MM.1S (cell line): ENCODE measurements around the gene LGALS3.

ENCODE experiments used
- DNase-seq: peaks from one replicate; pipeline ENCODE4 v3.0.0-alpha.2; 2015
- H2AFZ ChIP-seq: fragments of 300-600 bp; sonication (generic); 2 replicates; pipeline ENCODE4 v1.6.0; 2016; ENCODE audit warnings: antibody characterized with exemption, low read length
- H3F3A ChIP-seq: fragments of 300-600 bp; sonication (generic); 2 replicates; pipeline ENCODE4 v1.6.1; 2016; ENCODE audit warnings: mild to moderate bottlenecking, antibody characterized with exemption, low read length, moderate library complexity, mixed read lengths; ENCODE audit not compliant: insufficient read depth
- H3K27ac ChIP-seq: fragments of 300-600 bp; sonication (generic); 2 replicates; pipeline ENCODE4 v1.5.1; 2016; ENCODE audit warnings: mild to moderate bottlenecking, low read length
- H3K27me3 ChIP-seq: fragments of 300-600 bp; sonication (generic); replicated peaks from 2 replicates; pipeline ENCODE4 v1.6.0; 2016; ENCODE audit warnings: low read length; ENCODE audit not compliant: insufficient read depth
- H3K36me3 ChIP-seq: fragments of 300-600 bp; sonication (generic); replicated peaks from 2 replicates; pipeline ENCODE4 v1.6.1; 2016; ENCODE audit warnings: mild to moderate bottlenecking, low read length, mixed read lengths; ENCODE audit not compliant: insufficient read depth
- H3K4me1 ChIP-seq: fragments of 300-600 bp; sonication (generic); 2 replicates; pipeline ENCODE4 v1.6.1; 2016; ENCODE audit warnings: low read length, mixed read lengths
- H3K4me2 ChIP-seq: fragments of 300-600 bp; sonication (generic); 2 replicates; pipeline ENCODE4 v1.6.0; 2016; ENCODE audit warnings: low read depth, low read length
- H3K4me3 ChIP-seq: fragments of 300-600 bp; sonication (generic); 2 replicates; pipeline ENCODE4 v1.5.1; 2016; ENCODE audit warnings: low read length, mixed read lengths
- H3K79me2 ChIP-seq: fragments of 300-600 bp; sonication (generic); 2 replicates; pipeline ENCODE4 v1.6.1; 2016; ENCODE audit warnings: mixed run types, low read length, mixed read lengths
- H3K9ac ChIP-seq: fragments of 300-600 bp; sonication (generic); 2 replicates; pipeline ENCODE4 v1.6.1; 2016; ENCODE audit warnings: low read length, mixed read lengths
- H3K9me2 ChIP-seq: fragments of 300-600 bp; sonication (generic); replicated peaks from 2 replicates; pipeline ENCODE4 v1.6.1; 2016; ENCODE audit warnings: mild to moderate bottlenecking, low read length, mixed read lengths; ENCODE audit not compliant: insufficient read depth
- H3K9me3 ChIP-seq: fragments of 300-600 bp; sonication (generic); replicated peaks from 2 replicates; pipeline ENCODE4 v1.6.1; 2016; ENCODE audit warnings: mild to moderate bottlenecking, low read length, mixed read lengths; ENCODE audit not compliant: insufficient read depth
- H4K20me1 ChIP-seq: fragments of 300-600 bp; sonication (generic); 2 replicates; pipeline ENCODE4 v1.6.1; 2016; ENCODE audit warnings: mild to moderate bottlenecking, low read length, moderate library complexity, mixed read lengths; ENCODE audit not compliant: insufficient read depth
- CTCF ChIP-seq: fragments of 300-600 bp; sonication (generic); IDR thresholded peaks from 2 replicates; pipeline ENCODE4 v1.5.1; 2016; ENCODE audit warnings: antibody characterized with exemption, low read length, mixed read lengths
- EZH2 ChIP-seq: fragments of 300-600 bp; sonication (generic); optimal IDR thresholded peaks from 2 replicates; pipeline ENCODE3; 2017; ENCODE audit warnings: low read depth, mild to moderate bottlenecking, antibody characterized with exemption, low read length, mixed read lengths
- EZH2phosphoT487 ChIP-seq: fragments of 300-600 bp; sonication (generic); IDR thresholded peaks from 2 replicates; pipeline ENCODE4 v1.6.1; 2018; ENCODE audit warnings: antibody characterized with exemption, low read length

LGALS3 gene

GRCh38 chr14:55139141-55139540, 10.1 kb downstream of the LGALS3 start:
- Histone ChIP-seq H4K20me1 (no peaks in the 10 kb centered on the region), H2AFZ (no peak overlapping the region), H3K36me3 (no peaks in the 10 kb centered on the region), H3K9ac (no peak overlapping the region), H3K9me3 (no peaks in the 10 kb centered on the region), H3F3A (no peaks in the 10 kb centered on the region), H3K27me3 (no peaks in the 10 kb centered on the region), H3K27ac (no peak overlapping the region), H3K79me2 (no peaks in the 10 kb centered on the region), H3K4me1 (no peaks in the 10 kb centered on the region), H3K9me2 (no peaks in the 10 kb centered on the region), H3K4me2 (no peak overlapping the region), H3K4me3 (no peak overlapping the region)
- no peak for DNase-seq
- no peak for TF ChIP-seq EZH2
- TF ChIP-seq CTCF, result no peak
- TF ChIP-seq EZH2phosphoT487, result no peak

GRCh38 chr14:55139696-55140509, 10.9 kb downstream of the LGALS3 start:
- H2AFZ ChIP-seq, result no peak overlapping the region
- no peaks in the 10 kb centered on the region for H3K9me2 ChIP-seq
- H4K20me1 ChIP-seq, result no peaks in the 10 kb centered on the region
- H3K4me1 ChIP-seq, result no peaks in the 10 kb centered on the region
- H3K9me3 ChIP-seq, result no peaks in the 10 kb centered on the region
- TF ChIP-seq EZH2, result no peak
- TF ChIP-seq CTCF, result no peak
- no peaks in the 10 kb centered on the region for H3K36me3 ChIP-seq
- H3K4me3 ChIP-seq, result no peak overlapping the region
- H3K27me3 ChIP-seq, result no peaks in the 10 kb centered on the region
- H3K79me2 ChIP-seq, result no peaks in the 10 kb centered on the region
- DNase-seq, result no peak
- H3K27ac ChIP-seq, result no peak overlapping the region
- H3K4me2 ChIP-seq, result no peak overlapping the region
- no peak overlapping the region for H3K9ac ChIP-seq
- no peaks in the 10 kb centered on the region for H3F3A ChIP-seq

- H3K4me3 ChIP-seq, result no peak overlapping the region
- H3K9ac ChIP-seq, result no peak overlapping the region
- H3K4me1 ChIP-seq, result no peaks in the 10 kb centered on the region
- H3K79me2 ChIP-seq, result no peaks in the 10 kb centered on the region
- H3K36me3 ChIP-seq, result no peaks in the 10 kb centered on the region
- H4K20me1 ChIP-seq, result no peaks in the 10 kb centered on the region
- H3K27ac ChIP-seq, result no peak overlapping the region
- no peaks in the 10 kb centered on the region for H3F3A ChIP-seq
- no peak overlapping the region for H3K4me2 ChIP-seq
- no peak overlapping the region for H2AFZ ChIP-seq
- TF ChIP-seq CTCF (no peak), EZH2phosphoT487 (no peak), EZH2 (no peak)
- H3K9me3 ChIP-seq, result no peaks in the 10 kb centered on the region
- DNase-seq, result no peak
- no peaks in the 10 kb centered on the region for H3K27me3 ChIP-seq
- no peaks in the 10 kb centered on the region for H3K9me2 ChIP-seq
These were observed 12.8 kb downstream of the LGALS3 start for GRCh38 chr14:55141825-55142224.
